SHP77 (cell line): ENCODE results near the gene VSIG4.
"Not testable (repeated sequence)": the region's sequence is repeated elsewhere in the genome, so short reads cannot be mapped to it uniquely, and the experiment has no call there.

Source experiments
- DNase-seq, 2 experiments: peaks; one replicate each; lab custom pipeline; 2025; lab: John Stamatoyannopoulos, UW

The VSIG4 gene

GRCh38 chrX:65977161-65977560 is 62.7 kb downstream of the VSIG4 start:
- DNase-seq = not testable (repeated sequence)

- no peak for DNase-seq
Observed at GRCh38 chrX:65976161-65976560, 63.7 kb downstream of the VSIG4 start.

- DNase-seq = not testable (repeated sequence)
Observed at GRCh38 chrX:65975161-65975751, 64.6 kb downstream of the VSIG4 start.
